Upper lobe of left lung (tissue), 6 donors: Measurements from ENCODE around the gene TFR2. TPM values are rescaled to one million over a fixed set of nuclear protein-coding genes. Genes with fewer than 3 reads are reported as not detected.

Source experiments
- ATAC-seq, 2 donors: fragments of 200-7000 bp; cut with Tn5 transposase; one replicate each; pipeline ENCODE4 v1.9.1; 2022; ENCODE audit warnings: mild to moderate bottlenecking in 2 of 2, moderate library complexity in 2 of 2; ENCODE audit not compliant: low FRiP score in 2 of 2
- DNase-seq, 2 donors: peaks; one replicate each; pipeline ENCODE4 v3.0.0-alpha.2; 2019 to 2020
- H3K27ac ChIP-seq, 4 donors: fragments of 200-600 bp; sonication (generic); one replicate each; pipeline ENCODE4 v1.5.1; 2016 to 2019
- H3K27me3 ChIP-seq, 4 donors: fragments of 200-600 bp; sonication (generic); one replicate each; pipeline ENCODE4 v1.5.1; 2017 to 2019
- H3K36me3 ChIP-seq, 4 donors: fragments of 200-600 bp; sonication (generic); one replicate each; pipeline ENCODE4 v1.5.1; 2016 to 2019
- H3K4me1 ChIP-seq, 4 donors: fragments of 200-600 bp; sonication (generic); one replicate each; pipeline ENCODE4 v1.5.1; 2018 to 2019
- H3K4me3 ChIP-seq, 4 donors: fragments of 200-600 bp; sonication (generic); one replicate each; pipeline ENCODE4 v1.5.1; 2017 to 2019; ENCODE audit warnings: mild to moderate bottlenecking in 2 of 4, moderate library complexity in 1 of 4
- H3K9me3 ChIP-seq, 4 donors: fragments of 200-600 bp; sonication (generic); one replicate each; pipeline ENCODE4 v1.5.1; 2018 to 2019
- EP300 ChIP-seq, 4 donors: sonication (generic); formaldehyde crosslinking; IDR thresholded peaks; one replicate each; pipeline ENCODE4 v1.5.1; 2017; ENCODE audit warnings: antibody characterized with exemption in 4 of 4, control low read depth in 2 of 4
- POLR2A ChIP-seq, 4 donors: fragments of 450-650 bp; IDR thresholded peaks; one replicate each; pipeline ENCODE4 v1.5.1; 2016 to 2017; ENCODE audit warnings: antibody characterized with exemption in 4 of 4, mild to moderate bottlenecking in 2 of 4
- POLR2AphosphoS5 ChIP-seq, 2 donors: sonication (generic); formaldehyde crosslinking; IDR thresholded peaks; one replicate each; pipeline ENCODE4 v1.5.1; 2017; ENCODE audit warnings: antibody characterized with exemption in 2 of 2
- WGBS, 2 donors: methylation state at CpG; one replicate each; pipeline ENCODE4 v1.1.5; 2017 to 2018; 5-methylcytosine and 5-hydroxymethylcytosine counted together
- total RNA-seq, 6 donors: library from RNA; depleted of rRNA in 4 of 6; stranded (reverse); fragments of >200 nt in 4 of 6; gene quantifications; one replicate each; pipeline versions ENCODE4 v1.1.0 to v1.2.1, GENCODE V29; 2016 to 2021
- TF ChIP-seq, protein P1 (sequence below), 6 experiments: fragments of 450-650 bp in 4 of 6; fragments of 200-600 bp in 2 of 6; sonication (generic) in 2 of 6; IDR thresholded peaks; one replicate each; pipeline ENCODE4 v1.5.1; 2016 to 2019; ENCODE audit warnings: antibody characterized with exemption in 6 of 6
- donor health status: DM: no; HTN: no; CAD: no; lungs with moderate emphysema.
- donor health status: DM: no; HTN: yes; CAD: no; lungs with severe emphysema.

Gene TFR2
- total RNA-seq, 6 donors from 2014 or later = 0.20 to 2.1 (median 0.89) TPM; not detected in 1

GRCh38 chr7:100590077-100590737 is 51.1 kb downstream of the TFR2 start:
- Histone ChIP-seq H3K4me3 (peak overlapping the region in 1 of 4 donors; percentile 3), H3K36me3 (no peaks in the 10 kb centered on the region), H3K4me1 (peaks cover under 1 to 19% (median 12%) of the 10 kb centered on the region in 4 donors), H3K9me3 (no peaks in the 10 kb centered on the region), H3K27me3 (no peaks in the 10 kb centered on the region), H3K27ac (peak overlapping the region in 2 of 4 donors; percentile 4 to 22)
- 30 to 33% methylated on average over 19 to 20 of the region's 20 CpGs for WGBS, 2 donors
- no peak for DNase-seq
- no peak for ATAC-seq
- no peak for TF ChIP-seq POLR2A (IDR thresholded peaks at IDR 0.05)
- TF ChIP-seq EP300 (IDR thresholded peaks at IDR 0.05) = no peak
- TF ChIP-seq, protein P1, sequence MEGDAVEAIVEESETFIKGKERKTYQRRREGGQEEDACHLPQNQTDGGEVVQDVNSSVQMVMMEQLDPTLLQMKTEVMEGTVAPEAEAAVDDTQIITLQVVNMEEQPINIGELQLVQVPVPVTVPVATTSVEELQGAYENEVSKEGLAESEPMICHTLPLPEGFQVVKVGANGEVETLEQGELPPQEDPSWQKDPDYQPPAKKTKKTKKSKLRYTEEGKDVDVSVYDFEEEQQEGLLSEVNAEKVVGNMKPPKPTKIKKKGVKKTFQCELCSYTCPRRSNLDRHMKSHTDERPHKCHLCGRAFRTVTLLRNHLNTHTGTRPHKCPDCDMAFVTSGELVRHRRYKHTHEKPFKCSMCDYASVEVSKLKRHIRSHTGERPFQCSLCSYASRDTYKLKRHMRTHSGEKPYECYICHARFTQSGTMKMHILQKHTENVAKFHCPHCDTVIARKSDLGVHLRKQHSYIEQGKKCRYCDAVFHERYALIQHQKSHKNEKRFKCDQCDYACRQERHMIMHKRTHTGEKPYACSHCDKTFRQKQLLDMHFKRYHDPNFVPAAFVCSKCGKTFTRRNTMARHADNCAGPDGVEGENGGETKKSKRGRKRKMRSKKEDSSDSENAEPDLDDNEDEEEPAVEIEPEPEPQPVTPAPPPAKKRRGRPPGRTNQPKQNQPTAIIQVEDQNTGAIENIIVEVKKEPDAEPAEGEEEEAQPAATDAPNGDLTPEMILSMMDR (IDR thresholded peaks at IDR 0.05) = no peak
- no peak for TF ChIP-seq POLR2AphosphoS5 (IDR thresholded peaks at IDR 0.05)

- Histone ChIP-seq H3K36me3 (no peaks in the 10 kb centered on the region), H3K4me1 (peaks cover 8 to 27% (median 19%) of the 10 kb centered on the region in 4 donors), H3K9me3 (no peaks in the 10 kb centered on the region), H3K27ac (no peak overlapping the region), H3K4me3 (no peak overlapping the region), H3K27me3 (no peaks in the 10 kb centered on the region)
- DNase-seq (no peak), ATAC-seq (no peak)
- WGBS, 2 donors = 46 to 53% methylated on average over 7 of the region's 7 CpGs
- TF ChIP-seq POLR2AphosphoS5 (IDR thresholded peaks at IDR 0.05) (no peak), EP300 (IDR thresholded peaks at IDR 0.05) (no peak)
- TF ChIP-seq, protein P1 (IDR thresholded peaks at IDR 0.05) = no peak
Measured at GRCh38 chr7:100589341-100589947, 51.9 kb downstream of the TFR2 start.

DNA sequence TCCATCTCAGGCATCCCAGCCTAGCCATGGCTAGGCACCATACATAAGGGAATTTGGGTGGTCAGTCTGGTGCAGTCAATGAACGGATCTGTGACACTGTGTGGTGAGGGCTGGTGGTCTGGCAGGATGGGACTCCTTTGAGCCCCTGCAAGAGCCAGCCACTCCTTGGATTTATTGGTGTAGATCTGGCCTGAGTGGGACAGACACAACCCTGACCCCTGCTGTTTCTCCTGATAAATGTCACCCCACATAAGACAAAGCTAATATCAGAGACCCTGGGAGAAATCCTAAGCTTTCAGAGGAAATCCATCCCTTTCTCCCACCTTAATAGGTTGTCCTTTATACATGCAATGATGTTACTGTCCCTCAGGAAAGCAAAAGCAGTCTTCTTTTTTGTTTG is 52.9 kb downstream of the TFR2 start:
- 55 to 80% methylated on average over 1 of the region's 1 CpG for WGBS, 2 donors
- H3K4me3 ChIP-seq = no peak overlapping the region
- H3K36me3 ChIP-seq = no peaks in the 10 kb centered on the region
- DNase-seq (no peak), ATAC-seq (no peak)
- H3K4me1 ChIP-seq = peaks cover 18 to 37% (median 29%) of the 10 kb centered on the region in 4 donors
- no peaks in the 10 kb centered on the region for H3K9me3 ChIP-seq
- TF ChIP-seq, protein P1 (IDR thresholded peaks at IDR 0.05) = peak in 5 of 6 experiments; percentile 10 to 38 (median 28)
- TF ChIP-seq POLR2AphosphoS5 (IDR thresholded peaks at IDR 0.05) (no peak), POLR2A (IDR thresholded peaks at IDR 0.05) (no peak)
- no peaks in the 10 kb centered on the region for H3K27me3 ChIP-seq
- no peak overlapping the region for H3K27ac ChIP-seq

DNA sequence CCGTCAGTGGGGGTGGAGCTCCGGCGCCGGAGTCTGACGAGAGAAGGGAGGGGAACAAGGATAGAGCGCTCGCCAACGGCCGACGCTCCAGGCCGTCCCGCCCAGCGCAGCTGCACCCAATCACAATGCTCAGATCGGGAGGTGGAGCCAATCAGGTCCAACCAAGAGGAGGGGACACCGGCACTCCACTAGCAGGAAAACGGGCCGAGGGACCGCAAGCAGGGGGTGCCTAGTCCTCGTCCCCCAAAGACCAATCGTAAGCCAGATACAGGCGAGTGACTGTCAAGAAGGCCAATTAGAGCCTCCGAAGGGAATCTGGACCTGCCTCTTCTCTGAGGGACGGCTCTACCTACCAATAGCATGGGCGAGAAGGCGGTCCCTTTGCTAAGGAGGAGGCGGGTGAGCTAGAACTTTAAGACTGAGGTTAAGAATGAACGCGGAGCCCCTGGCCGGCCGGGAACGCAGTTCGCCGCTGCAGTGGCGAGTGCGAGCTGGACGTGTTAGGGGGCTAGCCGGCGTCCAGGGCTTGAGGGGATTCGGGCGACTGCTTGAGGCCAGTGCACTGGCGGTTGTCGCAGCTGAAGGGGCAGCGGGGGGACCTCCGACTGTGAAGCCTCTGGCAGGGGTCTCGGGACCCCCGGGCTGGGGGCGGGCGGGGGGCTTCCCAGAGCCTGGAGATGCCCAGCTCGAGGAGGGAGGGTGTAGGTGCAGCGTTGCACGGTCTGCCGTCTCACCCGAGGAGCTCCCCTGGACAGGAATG is 54.9 kb downstream of the TFR2 start, which contains the start of gene FBXO24:
Gene FBXO24 (plus strand): TSS at position 63 of the 760 bp plus-strand sequence. CDS start 298 bp downstream, at position 361.
- peak within 1 kb of the TSS; percentile 85 to 98 (median 88) for H3K4me3 ChIP-seq
- peaks cover 34 to 56% (median 48%) of the 10 kb centered on the region in 4 donors for H3K4me1 ChIP-seq
- H3K27me3 ChIP-seq = no peaks in the 10 kb centered on the region
- DNase-seq = peak; percentile 98 to 99
- no peak for TF ChIP-seq EP300 (IDR thresholded peaks at IDR 0.05)
- no peak for TF ChIP-seq POLR2A (IDR thresholded peaks at IDR 0.05)
- TF ChIP-seq, protein P1 (IDR thresholded peaks at IDR 0.05) = peak in 1 of 6 experiments; percentile 7
- peak in 1 of 2 donors; percentile 4 for TF ChIP-seq POLR2AphosphoS5 (IDR thresholded peaks at IDR 0.05)
- H3K27ac ChIP-seq = peak within 1 kb of the TSS; percentile 96 to 100 (median 98)
- ATAC-seq = peak; percentile 94 to 97
- H3K36me3 ChIP-seq = peaks cover 6 to 13% (median 10%) of the 10 kb centered on the region in 4 donors
- 0% methylated on average over 20 to 31 of the region's 53 CpGs for WGBS, 2 donors
- no peaks in the 10 kb centered on the region for H3K9me3 ChIP-seq
